Measurements from ENCODE around the gene EZR.

GRCh38 chr6:158774717-158775449, 44.3 kb downstream of the EZR start:
- no peak for TF ChIP-seq HNF4G (IDR thresholded peaks at IDR 0.05; ENCODE audit: borderline replicate concordance, low read depth, low read length)
- TF ChIP-seq HNF4G (CRISPR knock-in tag; IDR thresholded peaks at IDR 0.05; ENCODE audit: borderline replicate concordance, low read depth) = no peak
- TF ChIP-seq EHMT2 (IDR thresholded peaks at IDR 0.05; ENCODE audit: borderline replicate concordance, low read depth, low read length) = no peak
- no peak for TF ChIP-seq SRSF9 (IDR thresholded peaks at IDR 0.05; ENCODE audit: borderline replicate concordance, insufficient read depth, low read depth, low read length, poor library complexity, severe bottlenecking)
- no peak for TF ChIP-seq CREBL2 (CRISPR knock-in tag; IDR thresholded peaks at IDR 0.05; ENCODE audit: borderline replicate concordance)
- TF ChIP-seq ZFP1 (CRISPR knock-in tag; IDR thresholded peaks at IDR 0.05) = no peak
- no peak for TF ChIP-seq SRF (IDR thresholded peaks at IDR 0.05; ENCODE audit: low read depth, low read length)
- TF ChIP-seq TFDP1 (CRISPR knock-in tag; IDR thresholded peaks at IDR 0.05; ENCODE audit: borderline replicate concordance) = no peak
- no peak for TF ChIP-seq ZBTB7B (CRISPR knock-in tag; IDR thresholded peaks at IDR 0.05)
- TF ChIP-seq DNMT1 (CRISPR knock-in tag; IDR thresholded peaks at IDR 0.05) = no peak
- TF ChIP-seq EP300 (IDR thresholded peaks at IDR 0.05; ENCODE audit: low read depth in 2 of 2, low read length in 2 of 2) = no peak
- no peak for TF ChIP-seq EP300 (CRISPR knock-in tag; IDR thresholded peaks at IDR 0.05; ENCODE audit: borderline replicate concordance)
- TF ChIP-seq IRX3 (CRISPR knock-in tag; IDR thresholded peaks at IDR 0.05; ENCODE audit: borderline replicate concordance, low read depth) = no peak
- no peak for TF ChIP-seq ZNF878 (CRISPR knock-in tag; IDR thresholded peaks at IDR 0.05)
- TF ChIP-seq MTF1 (CRISPR knock-in tag; IDR thresholded peaks at IDR 0.05) = no peak
